HEK293T (cell line): ENCODE results near the gene GCNA.

Experiments
- ARNT ChIP-seq: fragments of 450-650 bp; IDR thresholded peaks from 2 replicates; pipeline ENCODE4 v1.6.1; 2017; ENCODE audit warnings: mild to moderate bottlenecking
- BHLHE40 ChIP-seq: fragments of 450-650 bp; IDR thresholded peaks from 2 replicates; pipeline ENCODE4 v1.6.1; 2016; ENCODE audit warnings: mild to moderate bottlenecking, moderate library complexity, borderline replicate concordance
- LEF1 ChIP-seq: fragments of 450-650 bp; IDR thresholded peaks from 2 replicates; pipeline ENCODE4 v1.6.1; 2017; ENCODE audit warnings: mild to moderate bottlenecking, borderline replicate concordance
- NFRKB ChIP-seq: fragments of 450-650 bp; IDR thresholded peaks from 2 replicates; pipeline ENCODE4 v1.6.1; 2016; ENCODE audit warnings: mild to moderate bottlenecking, moderate library complexity
- SUZ12 ChIP-seq: fragments of 450-650 bp; IDR thresholded peaks from 2 replicates; pipeline ENCODE4 v1.6.1; 2016; ENCODE audit warnings: mild to moderate bottlenecking

GRCh38 chrX:71615056-71615455 lies 36.8 kb downstream of the GCNA start:
- TF ChIP-seq LEF1: no peak
- TF ChIP-seq NFRKB: no peak
- TF ChIP-seq SUZ12: no peak
- no peak for TF ChIP-seq ARNT
- no peak for TF ChIP-seq BHLHE40
